HEK293T (cell line): ENCODE measurements around the gene BORA.
"Not testable (repeated sequence)": the region's sequence is repeated elsewhere in the genome, so short reads cannot be mapped to it uniquely, and the experiment has no call there.

Experiments used
- ARNT ChIP-seq: fragments of 450-650 bp; IDR thresholded peaks from 2 replicates; pipeline ENCODE4 v1.6.1; 2017; ENCODE audit warnings: mild to moderate bottlenecking
- BHLHE40 ChIP-seq: fragments of 450-650 bp; IDR thresholded peaks from 2 replicates; pipeline ENCODE4 v1.6.1; 2016; ENCODE audit warnings: mild to moderate bottlenecking, moderate library complexity, borderline replicate concordance
- FOXA1 ChIP-seq: fragments of 450-650 bp; IDR thresholded peaks from 2 replicates; pipeline ENCODE4 v1.6.1; 2016; ENCODE audit warnings: mild to moderate bottlenecking
- HDGF ChIP-seq: fragments of 450-650 bp; IDR thresholded peaks from 2 replicates; pipeline ENCODE4 v1.6.1; 2017; ENCODE audit warnings: antibody characterized with exemption, borderline replicate concordance
- L3MBTL2 ChIP-seq: fragments of 450-650 bp; conservative IDR thresholded peaks from 2 replicates; pipeline ENCODE4 v1.6.1; 2016; ENCODE audit warnings: mild to moderate bottlenecking
- SUZ12 ChIP-seq: fragments of 450-650 bp; IDR thresholded peaks from 2 replicates; pipeline ENCODE4 v1.6.1; 2016; ENCODE audit warnings: mild to moderate bottlenecking

DNA sequence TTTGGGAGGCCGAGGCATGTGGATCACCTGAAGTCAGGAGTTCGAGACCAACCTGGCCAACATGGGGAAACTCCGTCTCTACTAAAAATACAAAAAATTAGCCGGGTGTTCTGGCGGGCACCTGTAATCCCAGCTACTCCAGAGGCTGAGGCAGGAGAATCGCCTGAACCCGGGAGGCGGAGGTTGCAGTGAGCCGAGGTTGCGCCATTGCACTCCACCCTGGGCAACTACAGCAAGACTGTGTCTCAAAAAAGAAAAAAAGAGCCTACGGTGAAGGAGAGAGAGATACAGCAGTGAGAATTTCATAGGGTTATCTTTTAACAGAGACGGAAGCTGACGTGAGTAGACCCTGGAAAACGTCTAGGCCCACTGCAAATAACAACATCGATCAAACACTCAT is 1.5 kb upstream of the BORA start:
- not testable (repeated sequence) for TF ChIP-seq HDGF, L3MBTL2, SUZ12, BHLHE40, ARNT, FOXA1
